ENCODE data around the gene DCC. TPM values are rescaled to one million over a fixed set of nuclear protein-coding genes. Genes with fewer than 3 reads are reported as not detected.

The DCC gene
- total RNA-seq, 1 donor from 2014 or later: not detected

DNA sequence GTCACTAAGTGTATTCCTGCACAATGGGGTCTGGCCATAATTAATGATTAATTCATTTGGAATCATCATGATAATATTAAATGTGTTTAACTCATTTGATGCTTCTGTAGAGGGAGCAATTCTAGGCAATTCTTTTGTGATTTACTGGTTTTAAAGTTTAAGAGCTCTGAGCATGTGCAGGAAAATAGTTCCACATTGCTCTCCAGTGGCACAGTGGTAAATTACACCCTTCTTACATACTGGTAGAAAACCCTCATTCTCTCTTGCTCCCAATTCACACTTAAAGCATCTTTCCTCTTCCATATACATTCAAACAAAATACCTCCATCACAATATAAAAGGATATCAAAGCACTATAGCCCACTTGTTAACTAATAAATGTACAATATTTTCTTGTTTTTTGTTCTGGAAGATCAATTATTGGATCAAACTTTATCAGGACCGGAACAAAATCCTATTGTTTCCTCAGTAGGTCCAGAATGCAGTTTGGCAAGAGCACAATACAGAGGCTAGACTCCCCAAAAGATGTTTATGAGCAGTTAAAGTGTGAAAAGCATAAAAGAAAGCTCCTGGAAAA, 1040.2 kb downstream of the DCC start:
- TF ChIP-seq, protein P1, sequence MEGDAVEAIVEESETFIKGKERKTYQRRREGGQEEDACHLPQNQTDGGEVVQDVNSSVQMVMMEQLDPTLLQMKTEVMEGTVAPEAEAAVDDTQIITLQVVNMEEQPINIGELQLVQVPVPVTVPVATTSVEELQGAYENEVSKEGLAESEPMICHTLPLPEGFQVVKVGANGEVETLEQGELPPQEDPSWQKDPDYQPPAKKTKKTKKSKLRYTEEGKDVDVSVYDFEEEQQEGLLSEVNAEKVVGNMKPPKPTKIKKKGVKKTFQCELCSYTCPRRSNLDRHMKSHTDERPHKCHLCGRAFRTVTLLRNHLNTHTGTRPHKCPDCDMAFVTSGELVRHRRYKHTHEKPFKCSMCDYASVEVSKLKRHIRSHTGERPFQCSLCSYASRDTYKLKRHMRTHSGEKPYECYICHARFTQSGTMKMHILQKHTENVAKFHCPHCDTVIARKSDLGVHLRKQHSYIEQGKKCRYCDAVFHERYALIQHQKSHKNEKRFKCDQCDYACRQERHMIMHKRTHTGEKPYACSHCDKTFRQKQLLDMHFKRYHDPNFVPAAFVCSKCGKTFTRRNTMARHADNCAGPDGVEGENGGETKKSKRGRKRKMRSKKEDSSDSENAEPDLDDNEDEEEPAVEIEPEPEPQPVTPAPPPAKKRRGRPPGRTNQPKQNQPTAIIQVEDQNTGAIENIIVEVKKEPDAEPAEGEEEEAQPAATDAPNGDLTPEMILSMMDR (conservative IDR thresholded peaks at IDR 0.05; ENCODE audit: low read depth, low read length): peak; percentile 68
- no peak for DNase-seq (ENCODE audit: low read depth)
- no peak overlapping the region for H3K4me3 ChIP-seq (ENCODE audit: low read depth, low read length)

DNA sequence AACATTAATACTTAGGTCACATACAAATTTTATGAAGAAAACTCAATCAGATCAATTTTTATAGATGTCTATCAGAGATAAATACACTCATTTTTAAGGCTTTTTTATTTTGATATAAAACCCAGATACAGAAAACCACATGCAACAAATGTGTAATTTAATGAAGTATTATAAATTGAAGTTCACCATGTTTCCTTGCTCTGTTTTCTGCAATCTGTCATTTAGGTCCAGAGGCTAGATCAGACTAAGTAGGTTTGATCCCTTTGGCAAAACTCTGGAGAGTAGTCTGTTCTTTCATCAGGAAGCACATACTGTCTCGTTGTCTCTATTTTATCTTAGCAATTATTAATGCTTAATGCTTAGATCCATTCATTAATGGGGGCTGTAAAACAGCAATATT, 1042.9 kb downstream of the DCC start:
- no peak for DNase-seq (ENCODE audit: low read depth)
- no peak overlapping the region for H3K4me3 ChIP-seq (ENCODE audit: low read depth, low read length)
- TF ChIP-seq, protein P1 (conservative IDR thresholded peaks at IDR 0.05; ENCODE audit: low read depth, low read length): no peak

DNA sequence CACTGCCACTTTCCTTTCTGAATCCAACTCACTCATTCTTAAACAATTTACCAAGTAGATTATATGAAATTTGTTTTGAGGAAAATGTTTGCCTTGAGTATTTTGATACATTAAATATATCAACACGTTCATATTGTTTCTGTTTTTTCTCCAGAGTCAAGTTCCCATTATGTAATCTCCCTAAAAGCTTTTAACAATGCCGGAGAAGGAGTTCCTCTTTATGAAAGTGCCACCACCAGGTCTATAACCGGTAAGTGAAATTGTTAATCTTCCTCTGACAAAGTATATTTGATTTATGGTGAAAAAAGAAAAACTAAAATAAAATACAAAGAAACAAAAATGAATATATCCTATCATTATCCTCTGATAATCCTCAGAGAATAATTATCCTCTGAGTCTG, 1045.9 kb downstream of the DCC start:
- TF ChIP-seq, protein P1 (conservative IDR thresholded peaks at IDR 0.05; ENCODE audit: low read depth, low read length): no peak
- DNase-seq (ENCODE audit: low read depth): no peak
- H3K4me3 ChIP-seq (ENCODE audit: low read depth, low read length): no peak overlapping the region

DNA sequence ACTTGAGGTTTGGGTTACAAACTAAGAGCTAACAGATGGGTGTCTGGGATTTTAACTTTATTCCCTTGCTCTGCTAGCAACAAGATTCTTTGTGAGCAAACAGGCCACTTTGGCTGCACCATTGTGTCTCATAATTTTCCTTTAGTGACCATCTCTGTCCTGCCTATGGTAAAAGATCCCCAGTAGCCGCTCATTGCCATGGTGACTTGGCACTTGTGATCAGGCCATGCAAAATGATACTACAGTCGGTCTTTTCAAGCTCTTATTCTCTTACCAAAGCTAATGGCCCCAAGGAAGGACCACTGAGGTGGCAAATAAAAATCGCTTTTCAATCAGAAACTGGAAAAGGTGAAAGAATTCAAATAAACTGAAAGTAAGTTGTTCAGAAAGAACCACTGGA, 1047.6 kb downstream of the DCC start:
- TF ChIP-seq, protein P1 (conservative IDR thresholded peaks at IDR 0.05; ENCODE audit: low read depth, low read length): no peak
- H3K4me3 ChIP-seq (ENCODE audit: low read depth, low read length): no peak overlapping the region
- DNase-seq (ENCODE audit: low read depth): no peak

DNA sequence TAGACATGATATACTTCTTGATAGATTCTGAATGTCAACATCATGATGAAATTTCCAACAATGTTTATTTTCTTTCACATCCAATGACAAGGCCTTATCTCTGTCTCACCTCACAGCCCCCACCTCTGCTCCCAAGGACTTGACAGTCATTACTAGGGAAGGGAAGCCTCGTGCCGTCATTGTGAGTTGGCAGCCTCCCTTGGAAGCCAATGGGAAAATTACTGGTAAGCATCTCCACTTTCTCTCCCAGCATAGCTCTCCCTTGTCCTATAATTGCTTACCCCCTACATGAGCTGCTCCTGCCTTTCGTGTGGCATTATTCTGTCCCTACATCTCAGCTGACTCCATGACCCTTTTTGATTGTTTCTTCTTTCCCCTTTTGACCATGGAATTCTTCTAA, 1062.7 kb downstream of the DCC start:
- TF ChIP-seq, protein P1 (conservative IDR thresholded peaks at IDR 0.05; ENCODE audit: low read depth, low read length): no peak
- DNase-seq (ENCODE audit: low read depth): no peak
- H3K4me3 ChIP-seq (ENCODE audit: low read depth, low read length): no peak overlapping the region

DNA sequence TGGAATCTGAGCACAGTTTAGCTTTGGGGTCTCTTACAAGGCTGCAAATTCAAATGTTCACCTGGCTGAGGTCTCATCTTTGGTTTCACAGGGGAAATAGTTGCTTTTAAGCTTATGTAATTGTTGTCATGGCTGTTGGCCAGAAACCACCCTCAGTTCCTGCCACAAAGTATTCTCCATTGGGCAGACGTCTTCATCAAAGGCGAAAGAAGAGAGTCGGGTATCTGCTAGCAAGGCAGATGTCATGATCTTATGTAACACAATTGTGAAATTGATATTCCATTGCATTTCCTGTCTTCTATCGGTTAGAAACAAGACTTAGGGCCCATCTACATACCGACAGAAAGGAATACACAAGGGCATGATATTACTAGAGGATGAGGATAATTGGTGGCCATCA, 1068.3 kb downstream of the DCC start:
- TF ChIP-seq, protein P1 (conservative IDR thresholded peaks at IDR 0.05; ENCODE audit: low read depth, low read length): no peak

DNA sequence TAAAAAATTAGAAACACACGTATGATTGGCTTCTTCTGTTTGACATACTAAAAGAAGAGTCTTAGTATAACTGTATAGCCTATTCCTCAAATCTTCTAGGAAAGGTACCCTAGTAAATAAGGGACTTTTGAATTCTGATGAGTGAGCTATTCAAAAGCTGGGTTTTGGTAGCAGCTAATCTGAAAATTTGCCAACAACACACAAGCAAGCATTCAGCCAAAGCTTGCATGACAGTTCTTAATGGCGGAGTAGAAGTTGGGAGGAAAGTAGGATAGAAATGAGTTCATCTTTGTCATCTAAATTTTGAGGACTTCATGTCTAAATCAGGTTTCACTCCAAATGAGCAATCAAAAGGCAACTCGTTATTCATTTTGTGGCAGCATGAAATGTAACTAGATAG, 1071.5 kb downstream of the DCC start:
- H3K4me3 ChIP-seq (ENCODE audit: low read depth, low read length): no peak overlapping the region
- no peak for DNase-seq (ENCODE audit: low read depth)
- TF ChIP-seq, protein P1 (conservative IDR thresholded peaks at IDR 0.05; ENCODE audit: low read depth, low read length): no peak

More for the DNA sequence above, 1068.3 kb downstream of the DCC start:
- DNase-seq (ENCODE audit: low read depth): no peak
- H3K4me3 ChIP-seq (ENCODE audit: low read depth, low read length): no peak overlapping the region

All from epithelial cell of proximal tubule (primary cell).